NT2/D1 (cell line): Measurements from ENCODE around the gene RIOK3.

Experiments
- SUZ12 ChIP-seq: IDR thresholded peaks from 2 replicates; pipeline ENCODE4 v1.6.1; 2011; ENCODE audit not compliant: insufficient read length, insufficient read depth; ENCODE audit errors: extremely low read depth
- YY1 ChIP-seq: IDR thresholded peaks from 2 replicates; pipeline ENCODE4 v1.6.1; 2011; ENCODE audit not compliant: insufficient read length, insufficient read depth
- ZNF274 ChIP-seq: IDR thresholded peaks from 2 replicates; pipeline ENCODE4 v1.6.1; 2011; ENCODE audit warnings: mild to moderate bottlenecking, low read depth, low read length

GRCh38 chr18:23416298-23416697, 36.8 kb upstream of the RIOK3 start:
- TF ChIP-seq SUZ12 = no peak
- TF ChIP-seq YY1 = no peak
- no peak for TF ChIP-seq ZNF274
